HepG2 (cell line): ENCODE results near the gene OR1F1. TPM values are rescaled to one million over a fixed set of nuclear protein-coding genes. Genes with fewer than 3 reads are reported as not detected.

Experiments used
- ARNT2 ChIP-seq: sonication (generic); formaldehyde crosslinking; IDR thresholded peaks from 2 replicates; pipeline ENCODE4 v1.8.0; 2022; ENCODE audit warnings: mild to moderate bottlenecking, low read depth, missing genetic modification reagents, moderate library complexity
- BORCS8-MEF2B ChIP-seq: sonication (generic); formaldehyde crosslinking; IDR thresholded peaks from 2 replicates; pipeline ENCODE4 v1.8.0; 2022; ENCODE audit warnings: mild to moderate bottlenecking, missing genetic modification reagents
- FOXP1 ChIP-seq, 2 experiments: fragments of 450-650 bp in 1 of 2; IDR thresholded peaks; 2 replicates each; pipeline ENCODE4 v1.6.1; 2017 to 2018; ENCODE audit warnings: antibody characterized with exemption in 1 of 2
- HNRNPK ChIP-seq: fragments of 200-400 bp; formaldehyde crosslinking; IDR thresholded peaks from 2 replicates; pipeline ENCODE4 v1.6.1; 2018; ENCODE audit warnings: low read length, low read depth, moderate library complexity, mild to moderate bottlenecking; ENCODE audit not compliant: poor library complexity, severe bottlenecking
- MIXL1 ChIP-seq: IDR thresholded peaks from 2 replicates; pipeline ENCODE4 v1.6.1; 2016
- NCOA1 ChIP-seq: sonication (generic); formaldehyde crosslinking; IDR thresholded peaks from 2 replicates; pipeline ENCODE4 v1.9.0; 2021; ENCODE audit warnings: missing genetic modification reagents
- NCOA5 ChIP-seq: sonication (generic); formaldehyde crosslinking; IDR thresholded peaks from 2 replicates; pipeline ENCODE4 v1.4.0; 2020; ENCODE audit warnings: missing genetic modification reagents
- NR2F6 ChIP-seq, 2 experiments: IDR thresholded peaks; 2 replicates each; pipeline ENCODE4 v1.6.1; 2016; ENCODE audit warnings: antibody characterized with exemption in 1 of 2, mild to moderate bottlenecking in 1 of 2
- NRL ChIP-seq: sonication (generic); formaldehyde crosslinking; IDR thresholded peaks from 2 replicates; pipeline ENCODE4 v1.5.0; 2020; ENCODE audit warnings: missing genetic modification reagents, mild to moderate bottlenecking, moderate library complexity, borderline replicate concordance
- POLR2G ChIP-seq: fragments of 200-400 bp; formaldehyde crosslinking; IDR thresholded peaks from 2 replicates; pipeline ENCODE4 v1.6.1; 2018; ENCODE audit warnings: mild to moderate bottlenecking, low read depth, low read length, moderate library complexity
- SIN3B ChIP-seq: fragments of 150-350 bp; IDR thresholded peaks from 2 replicates; pipeline ENCODE4 v1.6.1; 2014; ENCODE audit warnings: low read length
- SSRP1 ChIP-seq: IDR thresholded peaks from 2 replicates; pipeline ENCODE4 v1.6.1; 2016; ENCODE audit warnings: control low read depth
- ZNF512B ChIP-seq: sonication (generic); formaldehyde crosslinking; IDR thresholded peaks from 2 replicates; pipeline ENCODE4 v1.5.1; 2020; ENCODE audit warnings: missing genetic modification reagents, mild to moderate bottlenecking, borderline replicate concordance
- ZNF629 ChIP-seq: sonication (generic); formaldehyde crosslinking; conservative IDR thresholded peaks from 2 replicates; pipeline ENCODE4 v1.5.0; 2020; ENCODE audit warnings: missing genetic modification reagents
- polyA plus RNA-seq, 8 experiments: library from polyadenylated mRNA; depleted of rRNA in 3 of 8; stranded (reverse) in 7 of 8; unstranded in 1 of 8; fragments of >200 nt; fragmentation: Illumina TruSeq in 4 of 8; extraction: Trizol in 4 of 8; gene quantifications; 2 replicates each; pipeline versions ENCODE4 v1.2.1 to v1.2.3, GENCODE V29; 2011 to 2016; ENCODE audit warnings: low read depth in 4 of 8, missing spikeins in 1 of 8, mixed read lengths in 1 of 8; ENCODE audit not compliant: insufficient read depth in 1 of 8
- total RNA-seq, 5 experiments: library from RNA; depleted of rRNA; stranded (reverse); fragments of >200 nt; fragmentation: Illumina TruSeq; extraction: Trizol; gene quantifications; 2 replicates each; pipeline ENCODE4 v1.2.3, GENCODE V29; 2016; ENCODE audit warnings: low read depth in 1 of 5
- TF ChIP-seq, protein P1 (sequence below), 2 experiments: fragments of 450-650 bp in 1 of 2; sonication (generic) in 1 of 2; formaldehyde crosslinking in 1 of 2; IDR thresholded peaks; 2 replicates each; pipeline versions ENCODE4 v1.6.1 to v1.8.0; 2016 to 2022; ENCODE audit warnings: antibody characterized with exemption in 1 of 2, mild to moderate bottlenecking in 1 of 2, missing genetic modification reagents in 1 of 2

Gene OR1F1
- total and polyA plus RNA-seq, 2 of the 13 experiments (the other 11 are each of a cell fraction or from before 2014, with no cell fraction given), result 0.90 TPM; not detected in 1

DNA sequence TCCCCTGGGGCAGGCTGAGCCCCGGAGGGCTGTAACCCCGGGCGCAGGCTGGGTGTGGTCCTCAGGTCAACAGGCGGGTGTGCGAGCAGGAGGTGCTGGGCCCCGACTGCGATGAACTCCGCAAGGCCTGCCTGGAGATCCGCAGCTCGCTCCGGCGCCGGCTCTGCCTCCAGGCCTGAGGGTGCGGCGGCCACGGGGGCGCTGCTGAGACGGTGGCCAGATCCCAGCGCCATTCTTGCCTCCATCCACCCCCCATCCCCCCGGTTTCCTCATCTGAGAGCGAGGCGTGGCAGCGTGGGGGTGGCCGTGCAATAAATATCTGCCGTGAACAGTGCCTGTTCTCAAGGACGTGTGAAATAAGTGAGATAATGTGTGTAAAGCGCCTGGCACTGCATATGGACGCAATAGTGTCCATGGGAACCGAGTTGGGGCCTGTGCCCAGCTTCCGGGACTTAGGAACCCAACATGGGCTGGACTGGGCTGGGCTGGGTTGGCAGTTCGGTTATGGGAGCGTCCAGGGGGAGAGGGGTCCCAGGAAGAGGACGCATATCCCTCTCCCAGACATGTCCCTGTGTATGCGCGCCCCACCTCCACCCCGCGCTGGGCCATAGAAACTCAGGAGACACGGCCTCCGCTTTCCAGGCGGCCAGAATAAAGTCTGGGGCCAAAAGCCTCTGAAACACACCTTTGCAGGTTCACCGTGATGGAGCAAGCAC, 38.2 kb upstream of the OR1F1 start (continued):
- TF ChIP-seq SIN3B (no peak), ZNF512B (no peak), NCOA1 (CRISPR knock-in tag) (no peak), MIXL1 (no peak), SSRP1 (CRISPR knock-in tag) (no peak), HNRNPK (no peak), NRL (no peak), NR2F6 (IDR thresholded peaks at IDR 0.05) (no peak), NR2F6 (CRISPR knock-in tag; IDR thresholded peaks at IDR 0.05) (no peak), ARNT2 (CRISPR knock-in tag) (no peak), ZNF629 (CRISPR knock-in tag) (no peak; the same call in 1 of the 2 replicates), FOXP1 (IDR thresholded peaks at IDR 0.05) (no peak), FOXP1 (CRISPR knock-in tag; IDR thresholded peaks at IDR 0.05) (no peak), NCOA5 (CRISPR knock-in tag) (no peak), BORCS8-MEF2B (CRISPR knock-in tag) (no peak), POLR2G (no peak)
- TF ChIP-seq, protein P1, sequence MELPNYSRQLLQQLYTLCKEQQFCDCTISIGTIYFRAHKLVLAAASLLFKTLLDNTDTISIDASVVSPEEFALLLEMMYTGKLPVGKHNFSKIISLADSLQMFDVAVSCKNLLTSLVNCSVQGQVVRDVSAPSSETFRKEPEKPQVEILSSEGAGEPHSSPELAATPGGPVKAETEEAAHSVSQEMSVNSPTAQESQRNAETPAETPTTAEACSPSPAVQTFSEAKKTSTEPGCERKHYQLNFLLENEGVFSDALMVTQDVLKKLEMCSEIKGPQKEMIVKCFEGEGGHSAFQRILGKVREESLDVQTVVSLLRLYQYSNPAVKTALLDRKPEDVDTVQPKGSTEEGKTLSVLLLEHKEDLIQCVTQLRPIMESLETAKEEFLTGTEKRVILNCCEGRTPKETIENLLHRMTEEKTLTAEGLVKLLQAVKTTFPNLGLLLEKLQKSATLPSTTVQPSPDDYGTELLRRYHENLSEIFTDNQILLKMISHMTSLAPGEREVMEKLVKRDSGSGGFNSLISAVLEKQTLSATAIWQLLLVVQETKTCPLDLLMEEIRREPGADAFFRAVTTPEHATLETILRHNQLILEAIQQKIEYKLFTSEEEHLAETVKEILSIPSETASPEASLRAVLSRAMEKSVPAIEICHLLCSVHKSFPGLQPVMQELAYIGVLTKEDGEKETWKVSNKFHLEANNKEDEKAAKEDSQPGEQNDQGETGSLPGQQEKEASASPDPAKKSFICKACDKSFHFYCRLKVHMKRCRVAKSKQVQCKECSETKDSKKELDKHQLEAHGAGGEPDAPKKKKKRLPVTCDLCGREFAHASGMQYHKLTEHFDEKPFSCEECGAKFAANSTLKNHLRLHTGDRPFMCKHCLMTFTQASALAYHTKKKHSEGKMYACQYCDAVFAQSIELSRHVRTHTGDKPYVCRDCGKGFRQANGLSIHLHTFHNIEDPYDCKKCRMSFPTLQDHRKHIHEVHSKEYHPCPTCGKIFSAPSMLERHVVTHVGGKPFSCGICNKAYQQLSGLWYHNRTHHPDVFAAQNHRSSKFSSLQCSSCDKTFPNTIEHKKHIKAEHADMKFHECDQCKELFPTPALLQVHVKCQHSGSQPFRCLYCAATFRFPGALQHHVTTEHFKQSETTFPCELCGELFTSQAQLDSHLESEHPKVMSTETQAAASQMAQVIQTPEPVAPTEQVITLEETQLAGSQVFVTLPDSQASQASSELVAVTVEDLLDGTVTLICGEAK (IDR thresholded peaks at IDR 0.05), result no peak
- TF ChIP-seq, protein P1 (CRISPR knock-in tag; IDR thresholded peaks at IDR 0.05), result no peak
